ENCODE data around the gene TSPAN2.

TSPAN2 gene

DNA sequence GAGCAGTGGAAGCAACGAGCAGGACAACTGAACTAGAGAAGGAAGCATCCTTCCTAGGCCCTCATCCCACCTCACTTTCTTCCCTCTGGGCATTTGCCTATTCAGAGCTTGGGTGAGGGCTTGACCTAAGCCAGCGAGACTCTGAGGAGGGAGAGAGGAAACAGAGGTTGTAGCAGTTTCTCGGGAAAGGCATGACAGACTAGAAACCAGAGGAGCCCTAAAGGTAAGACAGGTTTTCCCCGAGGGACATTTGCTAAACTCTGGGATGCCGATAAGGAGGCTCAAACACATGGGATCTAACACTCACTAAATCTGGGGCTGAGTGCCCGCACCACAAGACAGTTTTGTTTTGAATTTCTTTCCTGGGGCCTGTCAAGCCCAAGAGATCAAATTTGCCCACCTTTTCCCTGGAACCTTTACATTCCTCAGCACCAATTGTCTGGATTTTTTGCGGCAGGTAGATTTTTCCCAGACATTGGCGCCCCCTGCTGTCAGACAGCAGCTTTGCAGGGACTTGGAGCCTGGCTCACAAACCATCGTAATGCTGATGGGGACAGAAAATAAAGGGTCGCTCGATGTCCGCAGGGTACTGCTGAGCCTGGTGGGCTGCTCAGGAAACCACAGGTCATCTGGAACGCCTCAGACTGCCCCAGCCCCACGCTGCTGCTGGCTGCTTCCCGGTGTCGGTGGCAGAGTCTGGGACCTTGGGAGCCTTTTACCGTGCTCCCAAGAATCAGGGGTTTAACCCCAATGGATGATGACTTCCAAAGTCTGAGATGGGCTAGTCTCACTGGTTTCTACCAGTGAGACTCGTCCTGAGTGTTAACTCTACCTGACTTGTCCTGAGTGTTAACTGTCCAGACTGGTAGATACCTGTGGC, 23.4 kb upstream of the TSPAN2 start:
- DNase-seq = no peak

DNA sequence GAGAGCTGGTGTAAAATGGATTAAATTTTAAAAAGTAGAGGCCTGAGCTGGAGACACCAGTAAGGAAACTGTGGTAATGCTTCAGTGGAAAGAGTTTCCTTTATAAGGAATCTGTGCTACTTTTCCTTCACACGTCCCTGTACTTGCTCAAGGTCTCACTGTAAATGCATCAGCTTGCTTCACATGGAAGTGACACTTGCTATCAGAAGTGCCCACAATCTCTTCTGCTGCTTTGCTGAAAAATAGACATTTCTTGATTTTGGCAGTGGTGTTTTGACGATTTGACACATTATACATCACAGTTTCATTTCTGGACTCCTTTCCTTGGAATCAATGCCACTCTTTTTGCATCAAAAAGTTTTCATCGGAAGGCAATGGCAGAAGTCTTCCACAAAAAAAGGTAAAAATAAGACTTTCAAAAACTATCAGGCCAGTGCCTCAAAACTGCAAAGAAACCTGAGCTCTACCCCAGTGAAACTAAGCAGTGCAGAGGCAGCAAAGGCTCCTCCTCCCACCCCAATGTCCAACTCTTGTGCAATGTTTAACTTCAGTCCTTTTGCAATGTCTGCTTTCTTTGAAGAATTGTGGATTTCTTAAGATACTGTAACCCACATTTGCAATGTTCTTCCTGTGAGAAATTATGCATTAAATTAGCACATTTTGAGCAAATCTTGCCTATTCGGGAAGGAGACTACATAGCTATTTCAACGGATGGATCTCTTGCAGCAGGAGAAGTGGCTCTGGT, 18.4 kb upstream of the TSPAN2 start:
- no peak for DNase-seq

DNA sequence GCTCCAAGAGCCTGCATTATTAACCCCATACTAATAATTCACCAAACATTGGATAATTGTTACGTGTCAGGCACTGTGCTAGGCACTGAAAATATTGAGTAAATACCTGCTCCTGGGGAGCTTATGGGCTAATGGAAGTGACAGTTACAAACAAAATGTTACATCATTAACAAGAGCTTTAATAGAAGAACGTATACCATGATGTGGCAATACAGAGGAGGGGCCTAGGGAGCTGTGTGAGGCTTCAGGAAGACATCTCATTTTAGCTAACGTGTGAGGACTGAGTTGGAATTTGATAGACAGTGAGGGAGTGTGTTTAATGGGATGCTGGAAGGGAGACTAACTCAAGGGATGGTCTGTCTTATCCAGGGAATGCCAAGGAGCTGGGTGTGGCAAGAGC, 16.5 kb upstream of the TSPAN2 start:
- DNase-seq = no peak

DNA sequence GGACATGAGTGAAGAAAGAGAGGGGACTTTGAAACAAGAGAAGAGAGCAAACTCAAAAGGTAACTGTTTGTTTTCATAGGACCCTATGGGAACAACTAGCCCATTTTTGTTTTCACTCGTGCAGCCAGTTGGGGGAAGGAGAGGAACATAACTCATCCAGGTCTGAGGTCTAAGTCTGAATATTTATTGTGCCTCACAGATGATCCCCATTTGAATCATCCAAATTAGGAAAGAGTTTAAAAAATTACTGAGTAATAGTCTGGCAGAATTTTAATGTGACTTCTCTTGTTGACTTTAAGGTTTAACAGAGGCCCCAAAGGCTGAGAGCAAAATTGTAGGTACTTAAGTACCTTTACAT, 10.4 kb upstream of the TSPAN2 start:
- no peak for DNase-seq

DNA sequence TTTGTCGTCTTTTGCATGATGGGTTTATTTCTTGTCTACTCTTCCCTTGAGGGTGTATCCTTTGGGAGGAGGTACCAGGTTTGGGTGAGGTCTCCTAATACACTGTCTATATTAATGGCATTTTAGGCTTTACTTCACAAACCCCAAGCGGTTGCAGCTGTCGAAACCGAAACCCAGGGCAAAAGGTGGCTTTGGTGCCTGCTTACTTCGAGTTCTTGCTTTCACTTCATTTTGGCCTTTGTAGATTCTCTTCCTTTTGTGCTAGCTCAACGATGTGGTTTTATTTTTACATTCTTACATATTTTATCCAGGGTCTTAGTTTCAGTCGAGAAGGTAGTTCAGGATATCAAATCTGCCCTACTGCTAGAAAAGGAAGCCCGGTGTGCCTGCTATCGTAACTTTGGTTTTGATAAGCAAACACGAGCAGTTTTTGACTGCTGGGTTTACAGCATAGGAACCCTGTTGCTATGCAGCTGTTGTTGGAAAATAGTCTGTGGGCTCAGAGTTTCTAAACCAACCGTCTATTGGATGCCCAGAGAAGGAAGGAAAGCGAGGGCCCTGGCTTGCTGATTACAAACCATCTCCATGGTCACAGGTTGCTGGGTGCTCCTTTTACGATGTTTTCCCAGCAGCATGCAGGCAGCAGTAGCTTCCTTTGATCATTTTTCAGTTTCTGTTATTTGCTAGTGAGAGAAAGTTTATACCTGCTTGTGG, 9.8 kb upstream of the TSPAN2 start:
- DNase-seq = peak; percentile 22

DNA sequence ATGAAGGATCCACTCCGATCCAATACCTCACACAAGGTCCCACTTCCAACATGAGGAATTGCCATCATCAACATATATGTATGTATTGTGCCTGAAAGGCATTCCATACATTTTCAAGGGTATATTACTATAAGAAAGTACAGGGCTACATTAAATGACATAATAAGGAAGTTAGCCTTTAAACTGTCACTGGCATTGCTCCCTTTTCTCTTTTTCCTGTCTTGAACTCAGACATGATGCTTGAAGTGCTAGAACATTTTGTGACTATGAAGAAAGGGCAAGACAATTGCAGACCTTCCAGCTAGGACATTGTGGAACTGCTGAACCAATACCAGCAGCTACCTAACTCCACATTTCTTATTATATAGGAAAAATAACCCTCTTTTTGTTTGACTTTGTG, 2.9 kb upstream of the TSPAN2 start:
- DNase-seq = no peak

DNA sequence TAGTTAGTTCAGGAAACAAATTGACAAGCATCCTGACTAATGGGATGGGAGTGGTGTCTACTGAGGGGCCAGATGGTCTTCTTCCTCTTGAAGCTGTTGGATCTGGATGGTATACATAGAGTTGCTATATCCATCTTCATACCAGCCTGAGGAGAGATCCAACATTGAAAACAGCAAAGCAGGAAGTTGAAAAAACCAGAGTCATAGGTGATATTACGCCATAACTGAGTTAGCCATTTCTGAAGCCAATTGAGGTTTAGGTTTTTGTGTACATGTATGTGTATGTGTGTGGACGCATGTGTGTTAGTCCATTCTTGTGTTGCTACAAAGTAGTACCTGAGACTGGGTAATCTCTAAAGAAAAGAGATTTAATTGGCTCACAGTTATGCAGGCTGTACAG, 2.3 kb upstream of the TSPAN2 start:
- DNase-seq = no peak

DNA sequence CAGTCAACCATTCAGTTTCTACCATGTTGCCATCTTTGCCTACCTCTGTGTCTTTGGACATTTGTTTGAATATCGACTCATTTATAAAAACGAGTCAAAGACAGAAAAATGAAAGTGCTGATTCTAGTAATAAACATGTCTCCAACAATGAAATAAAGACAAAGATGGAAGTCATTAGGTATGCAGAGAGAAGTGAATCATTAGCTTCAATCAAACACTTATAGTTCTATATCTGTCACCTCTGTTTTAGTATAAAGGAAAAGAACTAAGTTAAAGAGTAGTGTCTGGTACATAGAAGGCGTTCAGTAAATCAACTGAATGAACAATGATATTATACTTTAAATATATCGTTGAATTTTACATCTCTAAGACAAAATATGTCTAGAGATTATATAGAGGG, 1.7 kb upstream of the TSPAN2 start:
- no peak for DNase-seq

DNA sequence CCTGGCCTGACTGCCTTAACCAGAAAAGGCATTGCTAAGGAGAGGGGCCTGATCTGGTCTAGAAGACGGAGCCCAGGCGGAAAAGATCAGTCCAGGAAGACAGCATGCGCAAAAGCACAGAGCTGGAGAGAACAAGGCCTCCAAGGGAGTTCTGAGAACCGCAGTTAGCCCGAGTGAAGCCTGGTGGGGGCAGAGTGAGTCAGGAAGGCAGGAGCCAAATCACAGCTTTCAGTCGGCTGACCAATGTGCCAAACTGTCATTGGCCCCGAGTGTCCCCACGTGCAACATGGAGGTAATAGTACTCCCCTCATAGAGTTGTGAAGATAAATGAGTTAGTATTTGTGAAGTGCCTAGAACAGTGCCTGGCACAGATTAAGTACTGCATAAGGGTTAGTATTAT, 1.2 kb upstream of the TSPAN2 start:
- DNase-seq = no peak

DNA sequence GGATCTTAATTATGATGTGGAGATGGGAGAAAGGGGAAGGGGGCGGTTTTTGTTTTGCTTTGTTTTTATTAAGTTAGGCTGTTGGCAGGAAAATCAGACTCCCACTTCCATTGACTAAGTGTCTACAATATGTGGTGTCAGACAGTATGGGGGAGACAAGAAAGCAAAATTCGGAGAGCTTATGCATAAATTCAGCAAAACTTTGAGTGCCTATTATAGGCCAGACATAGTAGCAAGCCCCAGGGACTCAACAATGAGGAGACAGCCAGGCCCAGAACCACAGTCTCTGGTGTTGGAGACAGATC, 835 bp upstream of the TSPAN2 start:
- no peak for DNase-seq

DNA sequence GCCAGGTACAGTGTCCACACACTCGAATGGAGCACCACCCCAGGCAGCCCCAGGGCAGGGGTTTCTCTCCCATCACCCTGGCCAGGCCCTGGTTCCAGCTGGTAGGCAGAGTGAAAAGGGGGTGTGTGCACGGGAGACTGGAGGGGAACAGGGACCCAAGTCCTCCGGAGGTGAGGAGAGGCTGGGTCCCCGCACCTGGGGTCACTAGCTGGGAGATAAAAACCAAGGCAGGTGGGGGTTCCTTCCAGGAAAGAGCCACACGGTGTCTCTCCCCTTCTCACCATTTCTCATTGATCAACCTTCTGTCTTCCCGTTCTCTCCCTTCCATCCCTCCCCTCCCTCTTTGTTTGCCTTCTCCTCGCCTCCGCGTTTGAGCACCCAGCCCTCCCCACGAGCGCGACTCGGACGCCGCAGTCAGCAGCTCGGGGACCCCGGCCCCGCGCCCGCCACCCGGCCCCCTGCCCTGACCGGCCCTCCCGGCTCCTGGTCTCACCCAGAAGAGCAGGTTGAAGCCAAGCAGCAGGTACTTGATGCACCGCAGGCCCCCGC, 358 bp downstream of the TSPAN2 start:
- DNase-seq = no peak

DNA sequence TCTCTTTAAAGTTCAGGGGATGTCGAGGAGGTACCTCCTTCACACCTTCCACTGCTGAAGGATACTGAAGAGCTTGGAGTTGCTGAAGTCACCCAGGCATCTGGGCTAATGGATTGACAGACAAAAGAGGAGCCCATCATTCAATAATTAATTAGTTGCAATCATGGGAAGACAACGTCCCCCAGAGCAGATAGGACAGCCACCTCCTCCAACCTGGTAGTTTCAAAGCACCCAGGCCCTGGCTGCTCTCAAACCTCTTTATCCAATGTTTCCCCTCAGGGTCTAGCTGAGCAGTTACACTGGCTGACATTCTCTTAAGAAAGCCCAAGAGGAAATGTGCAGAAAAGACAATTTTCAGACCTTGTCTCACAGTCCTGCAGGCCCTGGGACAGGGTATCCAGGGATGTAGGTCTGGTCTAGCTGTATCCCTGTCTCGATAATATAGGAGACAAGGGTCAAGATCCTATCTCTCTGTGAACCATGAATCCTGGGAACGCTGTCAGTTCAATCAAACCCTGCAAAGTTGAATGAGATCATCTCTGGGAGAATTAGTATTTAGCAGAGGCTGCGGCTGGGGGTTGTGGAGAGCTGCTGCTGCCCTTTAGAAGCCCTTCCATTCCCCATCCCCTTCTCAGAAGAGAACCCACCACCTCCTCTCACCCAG, 1.1 kb downstream of the TSPAN2 start:
- no peak for DNase-seq

DNA sequence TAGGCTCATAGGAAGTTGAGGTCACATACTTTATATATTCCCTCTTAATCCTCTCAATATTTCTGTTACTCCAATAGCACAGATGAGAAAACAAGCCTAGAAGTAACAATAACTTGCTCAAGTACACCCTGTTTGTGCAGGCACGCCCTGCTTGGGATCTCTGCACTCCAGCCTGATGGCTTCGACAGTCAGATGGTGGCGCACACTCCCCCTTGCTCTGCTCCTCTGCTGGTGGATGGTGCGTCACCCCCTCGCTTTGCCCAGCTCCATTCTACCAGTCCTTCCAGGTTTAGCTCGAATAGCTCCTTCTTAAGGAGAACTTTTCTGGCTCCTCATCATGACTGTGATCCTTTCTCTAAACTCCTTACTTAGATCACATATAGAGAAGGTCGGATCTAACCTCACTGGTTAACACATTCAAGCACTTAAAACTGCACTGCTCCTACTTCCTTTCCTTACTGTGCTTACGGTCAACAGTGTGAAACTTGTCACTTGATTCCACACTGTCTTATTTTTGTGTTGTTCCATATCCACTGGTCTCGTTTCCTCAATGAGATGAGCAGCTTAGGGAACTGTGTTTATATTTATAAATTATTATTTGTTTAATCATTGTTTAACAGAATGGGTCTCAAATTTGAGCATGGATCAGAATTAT, 3.0 kb downstream of the TSPAN2 start:
- DNase-seq = no peak

DNA sequence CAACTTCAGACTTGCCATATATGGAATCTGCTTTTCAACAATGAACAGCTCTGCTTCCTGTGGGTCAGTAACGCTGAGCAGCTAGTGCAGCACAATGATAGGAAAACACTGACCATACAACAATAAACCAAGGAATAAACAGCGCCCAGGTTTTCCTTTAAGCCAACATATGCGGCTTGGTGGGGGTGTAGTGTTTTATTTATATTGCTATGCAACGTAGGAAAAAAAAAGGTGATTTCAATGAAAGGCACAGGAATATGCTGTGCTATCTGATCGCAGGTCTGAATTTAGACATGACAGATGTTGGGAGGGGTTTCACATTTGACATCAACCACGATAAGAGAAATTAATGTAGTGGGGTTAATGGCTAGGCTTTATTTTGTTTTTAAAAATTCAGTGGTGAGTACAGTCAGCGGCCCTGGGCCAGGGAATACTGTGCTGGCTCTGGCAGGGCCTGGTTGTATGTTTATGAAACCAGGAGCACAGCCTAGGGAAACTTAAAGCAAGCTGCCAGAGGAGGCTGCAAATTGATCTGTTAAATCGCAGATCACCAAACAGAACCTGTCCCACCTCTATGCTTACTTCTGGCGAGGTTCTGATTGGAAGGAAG, 4.3 kb downstream of the TSPAN2 start:
- no peak for DNase-seq

DNA sequence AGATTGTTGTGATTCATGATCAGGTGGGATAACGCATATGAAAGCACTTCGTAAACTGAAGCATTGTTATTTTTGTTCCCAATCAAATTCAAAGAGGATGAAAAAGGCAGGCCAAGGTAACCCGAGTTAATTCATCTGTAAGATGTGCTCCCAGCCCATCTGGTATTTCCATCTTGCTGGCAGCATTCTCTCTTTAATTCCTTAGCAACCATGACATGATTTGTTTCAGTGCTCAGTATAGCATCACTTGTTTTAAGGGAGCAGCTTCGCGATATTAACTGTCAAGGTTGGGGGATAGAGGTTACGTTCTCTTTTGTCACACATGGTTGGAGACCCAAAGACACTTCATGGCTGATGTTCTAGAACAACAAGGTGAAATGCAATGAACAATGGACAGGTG, 6.4 kb downstream of the TSPAN2 start:
- no peak for DNase-seq

DNA sequence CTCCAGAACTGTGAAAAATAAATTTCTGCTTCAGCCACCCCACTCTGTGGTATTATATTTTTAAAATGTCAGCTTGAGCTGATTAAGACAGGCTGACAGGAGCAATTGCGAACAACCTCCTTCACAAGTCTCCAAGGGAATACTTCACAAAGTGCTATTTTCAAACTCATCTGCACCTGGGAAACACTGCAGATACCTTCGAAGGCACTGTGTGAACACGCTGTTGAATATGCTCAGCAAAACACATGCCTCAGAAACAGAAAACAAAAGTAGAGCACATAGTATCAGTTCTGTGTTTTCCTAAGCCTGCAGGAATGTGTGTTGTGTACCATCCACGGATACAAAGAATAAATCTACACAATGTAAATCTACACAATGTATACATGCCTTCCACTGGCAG, 10.6 kb downstream of the TSPAN2 start:
- DNase-seq = no peak

DNA sequence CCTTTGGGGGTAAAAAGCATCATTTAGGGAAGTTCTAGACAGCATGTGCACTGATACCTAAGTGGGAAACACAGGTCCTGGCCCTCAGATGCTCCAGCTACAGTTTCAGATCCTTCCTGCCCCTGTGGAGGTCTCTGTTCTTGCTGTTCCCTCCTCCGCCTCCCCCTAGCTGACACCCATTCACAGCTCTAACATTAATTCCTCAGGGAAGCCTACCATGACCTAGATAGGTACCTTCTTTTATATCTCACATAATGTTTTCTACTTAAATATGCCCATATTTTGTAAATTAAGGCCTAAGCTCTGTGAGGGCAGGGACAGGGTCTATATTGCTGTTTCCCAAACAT, 11.3 kb downstream of the TSPAN2 start:
- no peak for DNase-seq

DNA sequence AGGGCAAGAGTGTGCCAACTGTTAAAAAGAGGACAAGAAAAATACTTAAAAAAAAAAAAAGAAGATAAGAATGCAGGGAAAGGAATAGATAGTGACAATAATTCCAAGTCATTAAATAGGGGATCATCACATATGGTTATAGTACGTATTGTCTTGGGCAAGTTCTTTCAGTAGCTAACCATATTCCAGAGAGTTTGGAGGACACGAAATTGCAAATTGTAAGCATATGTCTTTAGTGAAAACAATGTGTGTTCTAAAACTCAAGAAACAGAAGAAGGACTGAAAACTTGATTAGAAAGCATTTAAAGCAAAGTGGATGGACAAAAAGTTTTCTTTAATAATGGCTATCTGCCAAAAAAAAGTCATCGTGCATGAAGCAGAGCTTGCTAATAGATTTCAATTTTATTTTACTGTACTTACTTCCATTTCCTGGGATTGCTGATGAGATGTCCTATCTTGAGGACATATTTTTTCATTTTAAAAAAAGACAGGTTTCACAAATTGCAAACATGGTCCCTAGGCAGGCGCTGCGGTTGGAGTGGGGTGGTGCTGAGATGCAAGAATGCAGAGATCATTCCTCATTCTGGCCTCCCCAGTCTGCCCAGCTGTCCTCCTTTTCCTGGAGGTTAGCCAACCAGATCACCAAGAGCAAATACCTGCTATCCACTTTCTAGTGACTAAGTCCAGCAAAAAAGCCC, 11.9 kb downstream of the TSPAN2 start:
- DNase-seq = no peak

DNA sequence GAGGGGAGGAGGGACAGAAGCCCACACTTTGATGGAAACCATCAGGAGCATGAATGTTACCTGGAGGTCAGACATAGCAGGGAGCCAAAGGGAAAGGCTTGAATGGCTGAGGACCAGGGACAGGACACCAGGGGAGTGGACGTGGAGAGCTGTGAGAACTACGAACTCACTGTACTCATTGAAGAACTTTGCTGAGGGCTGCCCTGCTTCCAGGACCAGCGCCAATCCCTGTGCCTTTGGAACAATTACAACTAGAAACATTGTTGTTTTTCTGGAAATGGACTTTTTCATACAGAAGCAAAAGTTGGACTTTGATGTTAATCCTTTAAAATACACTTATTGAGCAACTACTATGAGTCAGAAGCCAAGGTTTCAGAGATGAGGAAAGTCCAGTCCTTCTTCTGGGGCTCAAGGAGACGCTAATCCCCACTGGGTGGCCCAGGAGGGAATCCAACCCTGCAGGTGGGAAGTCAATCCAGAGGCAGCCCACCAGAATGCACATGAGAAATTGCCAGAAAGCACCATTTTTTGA, 12.9 kb downstream of the TSPAN2 start:
- no peak for DNase-seq

DNA sequence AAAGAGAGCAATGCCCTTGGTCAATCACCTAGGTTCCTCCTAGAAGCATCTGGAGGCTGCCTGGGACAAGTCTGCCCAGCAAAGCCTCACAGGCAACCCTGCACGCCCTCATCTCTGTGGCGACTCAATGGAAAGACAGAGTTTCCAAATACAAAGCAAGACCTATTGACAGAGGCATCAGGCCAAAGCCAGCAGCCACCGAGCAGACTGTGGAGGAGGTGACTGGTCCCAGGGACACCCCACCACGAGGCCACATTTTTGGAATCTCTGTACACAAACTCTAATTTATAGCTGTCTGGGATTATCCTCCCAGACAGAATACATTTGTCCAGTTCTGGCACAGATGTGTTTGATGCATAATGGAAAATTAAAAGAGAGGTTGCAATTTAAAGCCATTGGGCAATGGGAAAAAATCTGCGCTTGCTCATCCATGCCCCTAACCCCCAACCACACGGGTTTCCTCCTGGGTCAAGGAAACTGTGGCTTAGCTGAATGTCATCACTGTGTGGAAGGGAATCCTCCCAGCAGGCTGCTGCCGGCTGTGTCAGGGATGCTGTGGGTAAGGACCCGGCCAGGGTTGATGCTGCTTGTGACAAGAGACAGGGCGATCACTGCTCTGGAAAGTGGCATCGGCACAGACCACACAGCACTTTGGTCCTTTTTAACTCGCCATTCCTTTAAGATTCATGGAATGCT, 14.3 kb downstream of the TSPAN2 start:
- no peak for DNase-seq

Data from NCI-H2081 treated with DMSO at 0.1 percent for 48 hours (cell line).